ENCODE results near the gene MCAM.
A peak's percentile ranks its signal among the peaks of the same experiment; 100 is the strongest.

Gene MCAM

DNA sequence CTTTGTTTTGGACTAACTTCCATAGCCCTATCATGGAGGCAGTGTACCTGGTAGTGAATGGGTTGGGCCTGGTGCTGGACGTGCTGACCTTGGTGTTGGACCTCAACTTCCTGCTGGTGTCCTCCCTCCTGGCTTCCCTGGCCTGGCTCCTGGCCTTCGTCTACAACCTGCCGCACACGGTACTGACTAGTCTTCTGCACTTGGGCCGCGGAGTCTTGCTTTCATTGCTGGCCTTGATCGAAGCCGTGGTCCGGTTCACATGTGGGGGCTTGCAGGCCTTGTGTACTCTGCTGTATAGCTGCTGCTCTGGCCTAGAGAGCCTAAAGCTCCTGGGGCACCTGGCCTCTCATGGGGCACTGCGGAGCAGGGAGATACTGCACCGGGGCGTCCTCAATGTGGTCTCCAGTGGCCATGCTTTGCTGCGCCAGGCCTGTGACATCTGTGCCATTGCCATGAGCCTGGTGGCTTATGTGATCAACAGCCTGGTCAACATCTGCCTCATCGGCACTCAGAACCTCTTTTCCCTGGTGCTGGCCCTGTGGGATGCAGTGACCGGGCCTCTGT, 18.2 kb upstream of the MCAM start:
- H3K9me3 ChIP-seq (ENCODE audit: insufficient read depth, low read length, severe bottlenecking): no peaks in the 10 kb centered on the region
- peaks cover 29% of the 10 kb centered on the region for H3K36me3 ChIP-seq (ENCODE audit: insufficient read depth, low read length)
- peak overlapping the region; percentile 39 to 80 for H3K4me3 ChIP-seq (ENCODE audit: low read depth in 1 of 2, low read length in 2 of 2)
- peak overlapping the region; percentile 96 for H3K4me2 ChIP-seq (ENCODE audit: insufficient read depth, low read length)
- H3K4me1 ChIP-seq (ENCODE audit: insufficient read depth, low read length): peaks cover 41% of the 10 kb centered on the region
- peak overlapping the region; percentile 80 for H3K27ac ChIP-seq (ENCODE audit: low read length)
- no peak for ATAC-seq (ENCODE audit: insufficient read depth, low read depth)
- peak overlapping the region; percentile 60; the same call in 1 of the 2 replicates for H2AFZ ChIP-seq (ENCODE audit: low read depth, low read length)
- no peak for TF ChIP-seq EZH2 (IDR thresholded peaks at IDR 0.05; ENCODE audit: borderline replicate concordance, low read depth, low read length, severe bottlenecking)
- TF ChIP-seq, protein P1, sequence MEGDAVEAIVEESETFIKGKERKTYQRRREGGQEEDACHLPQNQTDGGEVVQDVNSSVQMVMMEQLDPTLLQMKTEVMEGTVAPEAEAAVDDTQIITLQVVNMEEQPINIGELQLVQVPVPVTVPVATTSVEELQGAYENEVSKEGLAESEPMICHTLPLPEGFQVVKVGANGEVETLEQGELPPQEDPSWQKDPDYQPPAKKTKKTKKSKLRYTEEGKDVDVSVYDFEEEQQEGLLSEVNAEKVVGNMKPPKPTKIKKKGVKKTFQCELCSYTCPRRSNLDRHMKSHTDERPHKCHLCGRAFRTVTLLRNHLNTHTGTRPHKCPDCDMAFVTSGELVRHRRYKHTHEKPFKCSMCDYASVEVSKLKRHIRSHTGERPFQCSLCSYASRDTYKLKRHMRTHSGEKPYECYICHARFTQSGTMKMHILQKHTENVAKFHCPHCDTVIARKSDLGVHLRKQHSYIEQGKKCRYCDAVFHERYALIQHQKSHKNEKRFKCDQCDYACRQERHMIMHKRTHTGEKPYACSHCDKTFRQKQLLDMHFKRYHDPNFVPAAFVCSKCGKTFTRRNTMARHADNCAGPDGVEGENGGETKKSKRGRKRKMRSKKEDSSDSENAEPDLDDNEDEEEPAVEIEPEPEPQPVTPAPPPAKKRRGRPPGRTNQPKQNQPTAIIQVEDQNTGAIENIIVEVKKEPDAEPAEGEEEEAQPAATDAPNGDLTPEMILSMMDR (IDR thresholded peaks at IDR 0.05; ENCODE audit: borderline replicate concordance, extremely low read depth, low read length, poor library complexity, severe bottlenecking): no peak
- peaks cover 32% of the 10 kb centered on the region for H3K79me2 ChIP-seq (ENCODE audit: insufficient read depth, low read length)
- peak overlapping the region; percentile 81 for H3K9ac ChIP-seq (ENCODE audit: low read depth, low read length)
- no peaks in the 10 kb centered on the region for H3K27me3 ChIP-seq (ENCODE audit: insufficient read depth, low read length, poor library complexity)
- no peak for DNase-seq
- H4K20me1 ChIP-seq (ENCODE audit: insufficient read depth, low read length): peaks cover 9% of the 10 kb centered on the region; the same call in 1 of the 2 replicates

DNA sequence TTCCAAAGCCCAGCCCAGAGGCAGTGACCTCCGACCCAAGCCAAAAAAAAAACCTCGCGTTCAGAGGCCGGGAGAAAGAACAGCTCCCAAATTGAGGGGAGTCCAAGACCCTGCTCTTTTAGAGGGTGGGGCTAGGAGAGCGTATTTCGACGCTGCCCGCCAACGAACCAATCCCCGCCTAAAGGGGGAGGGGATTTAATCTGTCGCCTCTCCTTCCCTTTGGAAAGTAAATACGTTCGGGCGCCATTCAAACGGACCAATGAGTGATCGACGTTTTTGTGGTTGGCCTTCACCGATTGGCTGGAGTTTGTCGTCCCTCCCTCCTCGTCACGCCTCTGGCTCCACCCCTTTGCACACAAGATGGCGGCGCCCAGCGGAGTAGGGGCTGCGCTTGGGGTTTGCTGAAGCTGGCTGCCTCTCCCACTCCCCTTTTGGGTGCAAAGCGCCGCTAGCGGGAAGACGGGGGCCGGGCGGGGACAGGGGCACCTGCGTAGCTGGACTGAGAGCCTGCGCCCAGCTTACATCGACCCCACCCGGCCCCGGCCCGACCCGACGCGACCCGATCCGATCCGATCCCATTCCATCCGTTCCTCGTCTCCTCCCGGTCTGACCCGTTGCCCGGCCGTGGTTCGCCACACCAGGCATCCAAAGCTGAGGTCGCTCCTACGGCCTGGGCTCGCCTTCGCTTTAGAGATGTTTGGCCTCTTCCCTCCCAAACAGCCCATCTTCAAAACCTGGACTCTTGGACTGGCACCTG, 17.4 kb upstream of the MCAM start, which contains the start of gene RNF26:
Gene RNF26 (plus strand): TSS at position 354 of the 757 bp plus-strand sequence. CDS start 596 bp downstream, outside the sequence.
- peaks cover 29% of the 10 kb centered on the region for H3K36me3 ChIP-seq (ENCODE audit: insufficient read depth, low read length)
- H3K4me1 ChIP-seq (ENCODE audit: insufficient read depth, low read length): peaks cover 41% of the 10 kb centered on the region
- no peaks in the 10 kb centered on the region for H3K9me3 ChIP-seq (ENCODE audit: insufficient read depth, low read length, severe bottlenecking)
- H3K27ac ChIP-seq (ENCODE audit: low read length): peak within 1 kb of the TSS; percentile 80
- H3K79me2 ChIP-seq (ENCODE audit: insufficient read depth, low read length): peaks cover 32% of the 10 kb centered on the region
- peak within 1 kb of the TSS; percentile 39 to 80 for H3K4me3 ChIP-seq (ENCODE audit: low read depth in 1 of 2, low read length in 2 of 2)
- H4K20me1 ChIP-seq (ENCODE audit: insufficient read depth, low read length): peaks cover 9% of the 10 kb centered on the region; the same call in 1 of the 2 replicates
- H2AFZ ChIP-seq (ENCODE audit: low read depth, low read length): peak within 1 kb of the TSS; percentile 76
- H3K9ac ChIP-seq (ENCODE audit: low read depth, low read length): peak within 1 kb of the TSS; percentile 81
- no peak for TF ChIP-seq EZH2 (IDR thresholded peaks at IDR 0.05; ENCODE audit: borderline replicate concordance, low read depth, low read length, severe bottlenecking)
- TF ChIP-seq, protein P1 (IDR thresholded peaks at IDR 0.05; ENCODE audit: borderline replicate concordance, extremely low read depth, low read length, poor library complexity, severe bottlenecking): no peak
- peak; percentile 90 for ATAC-seq (ENCODE audit: insufficient read depth, low read depth)
- H3K4me2 ChIP-seq (ENCODE audit: insufficient read depth, low read length): peak within 1 kb of the TSS; percentile 96
- peaks cover 4% of the 10 kb centered on the region for H3K27me3 ChIP-seq (ENCODE audit: insufficient read depth, low read length, poor library complexity)
- DNase-seq: peak; percentile 97

- peak overlapping the region; percentile 38 for H2AFZ ChIP-seq (ENCODE audit: low read depth, low read length)
- no peaks in the 10 kb centered on the region for H3K9me3 ChIP-seq (ENCODE audit: insufficient read depth, low read length, severe bottlenecking)
- no peak overlapping the region for H3K4me2 ChIP-seq (ENCODE audit: insufficient read depth, low read length)
- H3K79me2 ChIP-seq (ENCODE audit: insufficient read depth, low read length): peaks cover 27% of the 10 kb centered on the region
- peaks cover 32% of the 10 kb centered on the region for H3K4me1 ChIP-seq (ENCODE audit: insufficient read depth, low read length)
- H3K27me3 ChIP-seq (ENCODE audit: insufficient read depth, low read length, poor library complexity): peaks cover 6% of the 10 kb centered on the region
- TF ChIP-seq, protein P1 (IDR thresholded peaks at IDR 0.05; ENCODE audit: borderline replicate concordance, extremely low read depth, low read length, poor library complexity, severe bottlenecking): no peak
- no peak for TF ChIP-seq EZH2 (IDR thresholded peaks at IDR 0.05; ENCODE audit: borderline replicate concordance, low read depth, low read length, severe bottlenecking)
- H3K27ac ChIP-seq (ENCODE audit: low read length): no peak overlapping the region
- no peak overlapping the region for H3K9ac ChIP-seq (ENCODE audit: low read depth, low read length)
- peaks cover 20% of the 10 kb centered on the region for H3K36me3 ChIP-seq (ENCODE audit: insufficient read depth, low read length)
- ATAC-seq (ENCODE audit: insufficient read depth, low read depth) (no peak), DNase-seq (no peak)
- H3K4me3 ChIP-seq (ENCODE audit: low read depth in 1 of 2, low read length in 2 of 2): no peak overlapping the region
- H4K20me1 ChIP-seq (ENCODE audit: insufficient read depth, low read length): peaks cover 9% of the 10 kb centered on the region; the same call in 1 of the 2 replicates
Observed at GRCh38 chr11:119332111-119332765, 15.3 kb upstream of the MCAM start.
